ENCODE data around the gene NT5DC1.

- TF ChIP-seq CTCF (IDR thresholded peaks at IDR 0.05): no peak
- no peak for TF ChIP-seq POLR2A (IDR thresholded peaks at IDR 0.05)
Measured at GRCh38 chr6:116165596-116165995, 64.9 kb downstream of the NT5DC1 start.
